Measurements from ENCODE around the gene MAPK14. TPM values are rescaled to one million over a fixed set of nuclear protein-coding genes. Genes with fewer than 3 reads are reported as not detected.
"Not testable (repeated sequence)": the region's sequence is repeated elsewhere in the genome, so short reads cannot be mapped to it uniquely, and the experiment has no call there.

Gene MAPK14
- total RNA-seq, 1 donor from 2014 or later, result 56.0 TPM

- no peak for DNase-seq (ENCODE audit: low spot score)
Observed at GRCh38 chr6:36121787-36122494, 94.3 kb downstream of the MAPK14 start.

- peak; percentile 32 for DNase-seq (ENCODE audit: low spot score)
Observed at GRCh38 chr6:36122495-36123269, 95.1 kb downstream of the MAPK14 start.

GRCh38 chr6:36123270-36124139, 95.9 kb downstream of the MAPK14 start:
- DNase-seq (ENCODE audit: low spot score), result peak; percentile 88

GRCh38 chr6:36124346-36124745, 96.7 kb downstream of the MAPK14 start:
- DNase-seq (ENCODE audit: low spot score), result not testable (repeated sequence)

GRCh38 chr6:36124881-36125280, 97.3 kb downstream of the MAPK14 start:
- DNase-seq (ENCODE audit: low spot score), result no peak

GRCh38 chr6:36125575-36125974, 98.0 kb downstream of the MAPK14 start:
- DNase-seq (ENCODE audit: low spot score), result no peak

GRCh38 chr6:36126121-36126520, 98.5 kb downstream of the MAPK14 start:
- DNase-seq (ENCODE audit: low spot score), result no peak

- no peak for DNase-seq (ENCODE audit: low spot score)
Observed at GRCh38 chr6:36126553-36127458, 99.2 kb downstream of the MAPK14 start.

GRCh38 chr6:36127462-36128016, 99.9 kb downstream of the MAPK14 start:
- DNase-seq (ENCODE audit: low spot score), result no peak

GRCh38 chr6:36128073-36128472, 100.5 kb downstream of the MAPK14 start:
- no peak for DNase-seq (ENCODE audit: low spot score)

GRCh38 chr6:36128793-36129192, 101.2 kb downstream of the MAPK14 start:
- no peak for DNase-seq (ENCODE audit: low spot score)

GRCh38 chr6:36129334-36129733, 101.7 kb downstream of the MAPK14 start:
- DNase-seq (ENCODE audit: low spot score), result not testable (repeated sequence)

GRCh38 chr6:36129941-36130666, 102.5 kb downstream of the MAPK14 start, which contains the start of gene MAPK13:
TSS of gene MAPK13 (plus strand) at chr6:36130513. CDS start at chr6:36130583, 70 bp downstream.
- DNase-seq (ENCODE audit: low spot score), result no peak

GRCh38 chr6:36130667-36131510, 103.3 kb downstream of the MAPK14 start:
- no peak for DNase-seq (ENCODE audit: low spot score)

GRCh38 chr6:36131511-36132245, 104.1 kb downstream of the MAPK14 start:
- DNase-seq (ENCODE audit: low spot score), result no peak

- no peak for DNase-seq (ENCODE audit: low spot score)
Observed at GRCh38 chr6:36132246-36132895, 104.8 kb downstream of the MAPK14 start.

- DNase-seq (ENCODE audit: low spot score), result no peak
Observed at GRCh38 chr6:36133148-36133547, 105.5 kb downstream of the MAPK14 start.

GRCh38 chr6:36133912-36134311, 106.3 kb downstream of the MAPK14 start:
- DNase-seq (ENCODE audit: low spot score), result no peak

Data from ureter (tissue), 1 donor.